OCI-LY1 (cell line): ENCODE results near the gene DTL.

Experiments used
- H2AFZ ChIP-seq: fragments of 200-600 bp; sonication (generic), shearing (Covaris generic); 2 replicates; pipeline ENCODE4 v1.6.0; 2014; ENCODE audit warnings: antibody characterized with exemption, mild to moderate bottlenecking, low read length
- H3F3A ChIP-seq: fragments of 200-600 bp; sonication (generic), shearing (Covaris generic); 2 replicates; pipeline ENCODE4 v1.6.0; 2014; ENCODE audit warnings: mild to moderate bottlenecking, antibody characterized with exemption, low read length, moderate library complexity; ENCODE audit not compliant: insufficient read depth
- H3K27ac ChIP-seq: fragments of 200-600 bp; sonication (generic); 2 replicates; pipeline ENCODE4 v1.5.1; 2014; ENCODE audit warnings: low read length, mixed run types, mild to moderate bottlenecking, low read depth; ENCODE audit not compliant: poor library complexity, severe bottlenecking
- H3K27me3 ChIP-seq: fragments of 200-600 bp; sonication (generic); 2 replicates; pipeline ENCODE4 v1.6.0; 2014; ENCODE audit warnings: antibody characterized with exemption, mild to moderate bottlenecking, low read length, moderate library complexity; ENCODE audit not compliant: insufficient read depth
- H3K36me3 ChIP-seq: fragments of 200-600 bp; sonication (generic); 2 replicates; pipeline ENCODE4 v1.6.1; 2014; ENCODE audit warnings: mild to moderate bottlenecking, antibody characterized with exemption, low read length, moderate library complexity, mixed read lengths; ENCODE audit not compliant: insufficient read depth
- H3K4me1 ChIP-seq: fragments of 200-600 bp; sonication (generic); 2 replicates; pipeline ENCODE4 v1.5.1; 2014; ENCODE audit warnings: mild to moderate bottlenecking, low read length, moderate library complexity; ENCODE audit not compliant: insufficient read depth, severe bottlenecking
- H3K4me2 ChIP-seq: fragments of 200-600 bp; sonication (generic), shearing (Covaris generic); 2 replicates; pipeline ENCODE4 v1.6.1; 2014; ENCODE audit warnings: low read length
- H3K4me3 ChIP-seq: fragments of 200-600 bp; sonication (generic); 2 replicates; pipeline ENCODE4 v1.5.1; 2014; ENCODE audit warnings: low read length, low read depth, mild to moderate bottlenecking, mixed read lengths; ENCODE audit not compliant: poor library complexity, severe bottlenecking
- H3K79me2 ChIP-seq: fragments of 200-600 bp; shearing (Covaris generic); 2 replicates; pipeline ENCODE4 v1.6.1; 2016; ENCODE audit warnings: mixed run types, low read length, mixed read lengths; ENCODE audit not compliant: insufficient read depth
- H3K9ac ChIP-seq: fragments of 200-600 bp; sonication (generic), shearing (Covaris generic); 2 replicates; pipeline ENCODE4 v1.6.1; 2014; ENCODE audit warnings: mild to moderate bottlenecking, low read length, mixed read lengths
- H3K9me2 ChIP-seq: fragments of 200-600 bp; sonication (generic), shearing (Covaris generic); 2 replicates; pipeline ENCODE4 v1.6.1; 2014; ENCODE audit warnings: low read depth, mild to moderate bottlenecking, low read length, mixed read lengths
- H3K9me3 ChIP-seq: fragments of 200-600 bp; shearing (Covaris generic); 2 replicates; pipeline ENCODE4 v1.6.1; 2014; ENCODE audit warnings: low read length, mixed read lengths
- H4K20me1 ChIP-seq: fragments of 200-600 bp; sonication (generic), shearing (Covaris generic); 2 replicates; pipeline ENCODE4 v1.6.0; 2016; ENCODE audit warnings: mild to moderate bottlenecking, low read length; ENCODE audit not compliant: insufficient read depth
- CTCF ChIP-seq: fragments of 200-600 bp; sonication (generic), shearing (Covaris generic); IDR thresholded peaks from 2 replicates; pipeline ENCODE4 v1.5.1; 2017; ENCODE audit warnings: mild to moderate bottlenecking, antibody characterized with exemption, low read length, moderate library complexity, mixed read lengths
- EZH2 ChIP-seq: fragments of 200-600 bp; sonication (generic), shearing (Covaris generic); IDR thresholded peaks from 2 replicates; pipeline ENCODE4 v1.8.0; 2017; ENCODE audit warnings: borderline replicate concordance, mixed run types, mild to moderate bottlenecking, antibody characterized with exemption, low read length, moderate library complexity, mixed read lengths

DTL gene

DNA sequence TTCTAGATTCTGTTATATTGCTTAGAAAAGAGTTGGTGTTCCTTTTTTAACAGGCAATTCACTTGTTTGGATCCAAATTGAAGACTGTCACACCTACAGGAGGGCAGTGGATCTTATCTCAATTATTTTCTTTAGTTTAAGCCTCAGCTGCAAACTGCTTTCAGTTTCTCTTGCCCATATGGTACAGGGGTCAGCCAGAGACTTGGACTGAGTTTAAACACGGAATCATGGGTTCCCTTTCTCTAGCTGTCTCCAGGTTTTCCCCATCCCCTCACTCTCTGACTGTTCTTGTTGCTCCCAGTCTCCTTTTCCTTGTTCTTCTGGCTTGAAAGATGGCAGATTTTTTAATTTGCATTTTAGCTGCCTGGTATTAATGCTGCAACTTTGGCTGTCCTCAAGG, 18.4 kb downstream of the DTL start:
- peaks cover 24% of the 10 kb centered on the region for H3K9me3 ChIP-seq
- TF ChIP-seq EZH2 = no peak
- no peaks in the 10 kb centered on the region for H3K27me3 ChIP-seq
- H3K4me1 ChIP-seq = no peaks in the 10 kb centered on the region
- H3F3A ChIP-seq = no peaks in the 10 kb centered on the region
- H4K20me1 ChIP-seq = no peaks in the 10 kb centered on the region
- peaks cover 84% of the 10 kb centered on the region for H3K36me3 ChIP-seq
- no peak overlapping the region for H3K27ac ChIP-seq
- H3K79me2 ChIP-seq = no peaks in the 10 kb centered on the region
- no peak overlapping the region for H3K4me2 ChIP-seq
- H3K9ac ChIP-seq = no peak overlapping the region
- no peak overlapping the region for H2AFZ ChIP-seq
- no peak overlapping the region for H3K4me3 ChIP-seq
- H3K9me2 ChIP-seq = no peaks in the 10 kb centered on the region

DNA sequence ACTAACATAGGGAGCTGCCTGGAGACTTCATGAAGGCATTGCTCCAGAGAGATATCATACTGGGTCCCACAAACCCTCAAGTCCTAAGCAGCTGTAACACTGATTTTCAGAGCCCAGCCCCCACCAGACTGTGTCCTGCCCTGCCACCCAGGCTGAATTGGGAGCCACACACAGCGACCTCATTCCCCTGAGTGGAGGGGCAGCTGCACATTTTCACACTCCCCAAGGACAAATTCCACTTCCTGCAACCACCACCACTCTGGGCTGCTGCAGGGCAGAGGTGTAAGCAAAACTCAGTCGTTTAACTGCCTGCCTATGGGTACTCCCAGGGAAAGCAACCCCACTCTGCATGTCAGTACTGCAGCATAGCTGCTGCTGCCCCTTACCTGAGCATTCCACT, 19.8 kb downstream of the DTL start:
- no peak overlapping the region for H3K27ac ChIP-seq
- no peaks in the 10 kb centered on the region for H3K27me3 ChIP-seq
- no peak overlapping the region for H3K4me2 ChIP-seq
- H3K9ac ChIP-seq = no peak overlapping the region
- H3K79me2 ChIP-seq = no peaks in the 10 kb centered on the region
- peaks cover 24% of the 10 kb centered on the region for H3K9me3 ChIP-seq
- peaks cover 70% of the 10 kb centered on the region for H3K36me3 ChIP-seq
- H3K4me1 ChIP-seq = no peaks in the 10 kb centered on the region
- no peak overlapping the region for H2AFZ ChIP-seq
- H4K20me1 ChIP-seq = no peaks in the 10 kb centered on the region
- no peaks in the 10 kb centered on the region for H3K9me2 ChIP-seq
- H3K4me3 ChIP-seq = no peak overlapping the region
- TF ChIP-seq CTCF = no peak
- no peaks in the 10 kb centered on the region for H3F3A ChIP-seq

DNA sequence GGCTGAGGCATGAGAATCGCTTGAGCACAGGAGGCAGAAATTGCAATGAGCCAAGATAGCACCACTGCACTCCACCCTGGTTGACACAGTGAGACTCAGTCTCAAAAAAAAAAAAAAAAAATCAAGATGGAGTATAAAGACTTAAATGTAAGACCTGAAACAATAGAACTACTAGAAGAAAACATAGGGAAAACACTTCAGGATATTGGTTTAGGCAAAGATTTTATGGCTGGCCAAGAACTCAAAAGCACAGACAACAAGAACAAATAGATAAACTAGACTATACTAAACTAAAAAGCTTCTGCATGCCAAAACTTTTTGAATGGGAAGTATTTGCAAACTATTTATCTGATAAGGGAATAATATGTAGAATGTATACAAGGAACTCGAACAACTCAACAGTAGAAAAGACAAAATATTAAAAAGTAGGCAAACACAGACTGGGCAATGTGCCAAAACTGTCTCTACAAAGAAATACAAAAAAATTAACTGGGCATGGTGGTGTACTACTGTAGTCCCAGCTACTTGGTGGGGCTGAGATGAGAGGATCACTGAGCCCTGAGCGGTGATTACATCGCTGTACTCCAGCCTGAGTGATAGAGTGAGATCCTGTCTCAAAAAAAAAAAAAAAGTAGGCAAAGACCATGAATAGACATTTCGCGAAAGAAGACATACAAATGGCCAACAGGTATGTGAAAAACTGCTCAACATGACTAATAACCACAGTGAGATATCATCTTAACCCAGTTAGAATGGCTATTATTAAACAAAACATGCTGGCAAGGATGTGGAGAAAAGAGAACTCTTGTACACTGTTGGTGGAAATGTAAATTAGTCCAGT, 25.3 kb downstream of the DTL start:
- Histone ChIP-seq H3K4me2 (no peak overlapping the region), H3F3A (no peaks in the 10 kb centered on the region; the same call in 1 of the 2 replicates), H3K27ac (no peak overlapping the region), H3K4me3 (no peak overlapping the region), H3K4me1 (no peaks in the 10 kb centered on the region), H3K9ac (no peak overlapping the region), H3K79me2 (no peaks in the 10 kb centered on the region), H3K9me3 (peaks cover 18% of the 10 kb centered on the region), H4K20me1 (no peaks in the 10 kb centered on the region), H3K9me2 (no peaks in the 10 kb centered on the region), H3K27me3 (no peaks in the 10 kb centered on the region), H2AFZ (no peak overlapping the region), H3K36me3 (peaks cover 35% of the 10 kb centered on the region)
- TF ChIP-seq EZH2 = no peak
- no peak for TF ChIP-seq CTCF
